Kidney glomerular epithelial cell (primary cell): ENCODE results near the gene RPS19BP1.

Experiments
- DNase-seq: peaks from one replicate; lab custom pipeline; 2025; lab: John Stamatoyannopoulos, UW

RPS19BP1 gene

GRCh38 chr22:39490135-39490798 lies 42.3 kb downstream of the RPS19BP1 start:
- DNase-seq, result peak; percentile 38

GRCh38 chr22:39489094-39490068 lies 43.2 kb downstream of the RPS19BP1 start:
- DNase-seq, result no peak

- DNase-seq, result no peak
Measured at GRCh38 chr22:39488563-39489083, 43.9 kb downstream of the RPS19BP1 start.

GRCh38 chr22:39487826-39488520 lies 44.6 kb downstream of the RPS19BP1 start:
- DNase-seq, result no peak

- DNase-seq, result no peak
Measured at GRCh38 chr22:39486951-39487825, 45.4 kb downstream of the RPS19BP1 start.

- DNase-seq, result no peak
Measured at GRCh38 chr22:39482768-39483167, 49.8 kb downstream of the RPS19BP1 start.

GRCh38 chr22:39481595-39481994 lies 51.0 kb downstream of the RPS19BP1 start:
- DNase-seq, result no peak

- no peak for DNase-seq
Measured at GRCh38 chr22:39481054-39481453, 51.5 kb downstream of the RPS19BP1 start.

GRCh38 chr22:39480557-39480956 lies 52.0 kb downstream of the RPS19BP1 start:
- no peak for DNase-seq

- DNase-seq, result no peak
Measured at GRCh38 chr22:39479254-39479653, 53.3 kb downstream of the RPS19BP1 start.
